ENCODE data around the gene TFEB. TPM values are rescaled to one million over a fixed set of nuclear protein-coding genes. Genes with fewer than 3 reads are reported as not detected.

TFEB gene
- polyA plus RNA-seq, 1 donor = 86.0 TPM

DNA sequence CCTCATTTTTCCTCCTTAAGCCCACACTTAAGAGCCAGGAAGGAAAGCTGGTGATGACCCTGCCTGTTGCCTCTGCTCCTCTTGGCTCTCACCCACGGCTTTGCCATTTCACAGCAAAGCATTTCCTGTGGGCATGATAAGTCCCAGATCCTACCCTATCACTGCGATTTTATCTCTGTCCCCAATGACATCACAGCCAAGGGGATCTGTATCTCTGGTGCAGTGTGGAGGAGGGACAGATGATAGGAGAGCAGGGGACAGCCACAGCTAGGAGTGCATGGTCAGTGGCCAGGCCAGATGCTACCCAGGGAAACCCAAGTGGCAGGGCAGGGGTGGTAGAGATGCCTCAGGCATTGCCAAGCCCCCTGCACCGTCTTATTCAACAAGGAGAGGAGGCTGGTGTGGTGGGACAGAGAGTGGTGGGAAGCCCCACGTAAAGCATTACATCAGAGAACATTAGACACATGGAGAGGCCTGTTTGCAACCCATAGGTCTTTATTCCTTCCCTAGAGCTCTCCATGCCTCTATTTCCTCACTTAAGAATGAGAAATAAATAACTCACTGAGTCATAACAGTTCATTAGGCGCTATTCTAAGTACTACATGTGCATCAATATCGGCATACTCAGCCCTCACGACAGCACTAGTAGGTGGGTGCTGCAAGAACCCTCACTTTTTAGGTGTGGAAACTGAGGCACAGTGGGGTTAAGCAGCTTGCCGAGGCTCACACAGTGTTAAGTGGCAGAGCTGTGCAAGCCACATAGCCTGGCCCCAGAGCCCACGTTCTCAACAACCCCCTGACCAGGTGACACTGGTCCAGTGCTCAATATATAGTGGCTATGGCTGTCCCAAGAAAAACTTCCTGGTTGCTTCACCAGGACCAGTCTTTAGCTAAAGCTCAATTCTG lies 4.6 kb downstream of the TFEB start:
- H3K9me3 ChIP-seq (ENCODE audit: control insufficient read depth, low read depth, low read length) = no peaks in the 10 kb centered on the region
- peak overlapping the region; percentile 78 for H3K4me3 ChIP-seq (ENCODE audit: low read length)
- peaks cover 8% of the 10 kb centered on the region for H3K36me3 ChIP-seq (ENCODE audit: control insufficient read depth, insufficient read depth, low read length)
- H3K27me3 ChIP-seq (ENCODE audit: control insufficient read depth, insufficient read depth, low read length) = no peaks in the 10 kb centered on the region
- H3K27ac ChIP-seq (ENCODE audit: low read length) = peak overlapping the region; percentile 96
- H3K4me1 ChIP-seq (ENCODE audit: control insufficient read depth, insufficient read depth, low read length) = peaks cover 48% of the 10 kb centered on the region
- no CpG with 5 or more reads among the region's 9 CpGs for WGBS (ENCODE audit: insufficient coverage, low lambda C conversion rate)
- DNase-seq = no peak

DNA sequence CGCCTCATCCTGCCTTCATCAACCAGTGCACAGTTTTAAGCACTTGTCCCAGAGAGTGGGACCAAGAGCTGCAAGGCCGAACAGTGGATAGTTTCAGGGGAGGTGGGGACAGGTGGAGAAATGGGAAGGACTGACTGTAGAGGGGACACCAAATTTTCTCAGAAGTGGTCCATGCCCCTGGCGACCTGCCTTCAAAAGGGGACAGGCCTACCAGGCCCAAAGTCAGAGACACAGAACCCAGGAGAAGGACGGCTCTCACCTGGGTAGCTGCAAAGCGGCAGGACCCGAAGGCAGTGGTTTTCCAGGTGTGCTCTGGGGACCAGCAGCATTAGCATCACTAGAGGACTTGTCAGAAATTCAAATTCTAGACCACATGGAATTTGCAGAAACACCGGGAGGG lies 5.8 kb downstream of the TFEB start:
- peaks cover 10% of the 10 kb centered on the region for H3K36me3 ChIP-seq (ENCODE audit: control insufficient read depth, insufficient read depth, low read length)
- H3K4me3 ChIP-seq (ENCODE audit: low read length) = peak overlapping the region; percentile 78
- no peaks in the 10 kb centered on the region for H3K27me3 ChIP-seq (ENCODE audit: control insufficient read depth, insufficient read depth, low read length)
- DNase-seq = no peak
- whole genome bisulfite sequencing (ENCODE audit: insufficient coverage, low lambda C conversion rate) = no CpG with 5 or more reads among the region's 7 CpGs
- H3K27ac ChIP-seq (ENCODE audit: low read length) = peak overlapping the region; percentile 96
- H3K4me1 ChIP-seq (ENCODE audit: control insufficient read depth, insufficient read depth, low read length) = peaks cover 57% of the 10 kb centered on the region
- H3K9me3 ChIP-seq (ENCODE audit: control insufficient read depth, low read depth, low read length) = no peaks in the 10 kb centered on the region

DNA sequence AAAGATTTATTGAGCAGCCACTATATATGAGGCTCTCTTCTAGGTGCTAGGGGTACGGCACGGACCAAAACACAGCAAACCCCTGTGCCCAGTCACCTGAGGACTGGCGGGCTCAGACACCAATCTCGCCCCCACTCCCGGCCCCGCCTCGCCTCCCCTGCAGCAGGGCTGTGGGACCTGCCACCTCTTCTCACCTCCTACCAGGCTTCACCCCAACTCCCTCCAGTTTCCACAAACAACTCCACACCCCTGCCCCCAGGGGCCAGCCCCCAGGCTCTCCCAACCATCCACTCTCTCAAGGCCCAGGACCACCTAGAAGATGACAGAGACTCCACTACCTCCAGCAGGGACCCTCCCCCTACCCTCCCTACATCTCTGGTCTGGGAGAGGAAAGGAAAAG lies 6.5 kb downstream of the TFEB start:
- WGBS (ENCODE audit: insufficient coverage, low lambda C conversion rate) = no CpG with 5 or more reads among the region's 7 CpGs
- Histone ChIP-seq H3K4me3 (ENCODE audit: low read length) (peak overlapping the region; percentile 78), H3K27ac (ENCODE audit: low read length) (peak overlapping the region; percentile 96), H3K36me3 (ENCODE audit: control insufficient read depth, insufficient read depth, low read length) (peaks cover 10% of the 10 kb centered on the region), H3K27me3 (ENCODE audit: control insufficient read depth, insufficient read depth, low read length) (no peaks in the 10 kb centered on the region), H3K9me3 (ENCODE audit: control insufficient read depth, low read depth, low read length) (no peaks in the 10 kb centered on the region), H3K4me1 (ENCODE audit: control insufficient read depth, insufficient read depth, low read length) (peaks cover 64% of the 10 kb centered on the region)
- no peak for DNase-seq

DNA sequence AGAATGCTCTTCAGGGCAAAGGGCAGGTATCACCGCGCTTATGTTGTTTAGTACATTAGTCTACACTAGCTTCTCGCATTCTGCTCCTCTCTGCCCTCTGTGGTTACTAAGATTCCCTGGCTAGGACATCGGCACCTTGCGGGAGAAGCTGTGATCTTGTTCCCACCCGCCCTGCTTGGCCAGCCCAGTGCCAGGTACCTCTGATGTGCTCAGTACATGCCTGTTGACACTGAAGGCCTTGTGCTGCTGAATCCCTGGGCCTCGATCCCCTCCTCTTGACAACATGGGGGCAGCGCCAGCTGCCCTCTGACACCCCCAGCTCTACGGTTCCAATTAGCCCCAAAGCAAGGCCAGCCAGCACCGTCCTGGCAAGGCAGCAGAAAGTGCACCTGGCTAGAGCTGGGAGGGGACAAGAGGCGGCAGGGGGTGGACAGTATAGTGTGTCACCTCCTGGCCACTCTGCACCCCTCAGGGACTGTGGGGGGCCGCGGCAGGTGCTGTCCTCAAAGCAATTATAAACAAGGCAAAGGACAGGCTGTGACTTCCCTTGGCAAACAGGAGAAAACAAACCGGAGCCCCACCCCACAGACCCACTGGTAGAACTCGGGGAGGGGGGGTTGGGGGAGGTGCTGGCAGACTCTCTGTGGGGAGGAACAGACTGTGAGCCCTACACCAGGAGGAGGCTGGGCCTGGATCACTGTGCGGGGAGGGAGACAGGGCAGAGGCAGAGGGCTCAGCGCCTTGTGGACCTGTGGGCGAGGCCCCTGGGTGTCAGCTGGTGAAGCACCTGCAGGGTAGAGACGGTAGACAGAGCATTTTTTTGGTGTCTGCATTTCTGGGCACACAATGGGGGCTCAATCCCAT lies 7.1 kb downstream of the TFEB start:
- peak; percentile 70 to 89 for DNase-seq
- H3K36me3 ChIP-seq (ENCODE audit: control insufficient read depth, insufficient read depth, low read length) = peaks cover 10% of the 10 kb centered on the region
- H3K27ac ChIP-seq (ENCODE audit: low read length) = peak overlapping the region; percentile 96
- no peaks in the 10 kb centered on the region for H3K27me3 ChIP-seq (ENCODE audit: control insufficient read depth, insufficient read depth, low read length)
- H3K4me1 ChIP-seq (ENCODE audit: control insufficient read depth, insufficient read depth, low read length) = peaks cover 69% of the 10 kb centered on the region
- H3K9me3 ChIP-seq (ENCODE audit: control insufficient read depth, low read depth, low read length) = no peaks in the 10 kb centered on the region
- WGBS (ENCODE audit: insufficient coverage, low lambda C conversion rate) = no CpG with 5 or more reads among the region's 19 CpGs
- peak overlapping the region; percentile 78 for H3K4me3 ChIP-seq (ENCODE audit: low read length)

DNA sequence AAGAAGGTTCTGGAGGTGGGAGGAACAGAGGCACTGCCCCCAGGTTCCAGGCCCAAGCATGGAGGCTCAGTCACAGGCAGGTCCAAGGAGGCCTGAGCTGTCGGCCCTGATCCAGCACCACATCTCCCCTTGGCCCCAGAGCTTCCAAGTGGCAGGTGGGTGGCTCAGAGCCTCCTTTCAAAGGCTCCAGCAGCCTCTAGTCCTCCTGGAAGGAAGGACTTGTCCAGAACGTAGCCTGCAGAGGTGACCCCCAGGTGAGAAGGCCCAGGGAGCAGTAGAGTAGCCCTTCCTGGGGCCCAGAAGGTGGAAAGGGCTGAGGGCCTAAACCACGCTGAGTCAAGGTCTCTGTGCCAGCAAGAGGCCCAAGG lies 7.7 kb downstream of the TFEB start:
- Histone ChIP-seq H3K4me1 (ENCODE audit: control insufficient read depth, insufficient read depth, low read length) (peaks cover 72% of the 10 kb centered on the region), H3K9me3 (ENCODE audit: control insufficient read depth, low read depth, low read length) (no peaks in the 10 kb centered on the region), H3K36me3 (ENCODE audit: control insufficient read depth, insufficient read depth, low read length) (peaks cover 13% of the 10 kb centered on the region), H3K4me3 (ENCODE audit: low read length) (no peak overlapping the region), H3K27ac (ENCODE audit: low read length) (peak overlapping the region; percentile 96), H3K27me3 (ENCODE audit: control insufficient read depth, insufficient read depth, low read length) (no peaks in the 10 kb centered on the region)
- no CpG with 5 or more reads among the region's 3 CpGs for WGBS (ENCODE audit: insufficient coverage, low lambda C conversion rate)
- no peak for DNase-seq

DNA sequence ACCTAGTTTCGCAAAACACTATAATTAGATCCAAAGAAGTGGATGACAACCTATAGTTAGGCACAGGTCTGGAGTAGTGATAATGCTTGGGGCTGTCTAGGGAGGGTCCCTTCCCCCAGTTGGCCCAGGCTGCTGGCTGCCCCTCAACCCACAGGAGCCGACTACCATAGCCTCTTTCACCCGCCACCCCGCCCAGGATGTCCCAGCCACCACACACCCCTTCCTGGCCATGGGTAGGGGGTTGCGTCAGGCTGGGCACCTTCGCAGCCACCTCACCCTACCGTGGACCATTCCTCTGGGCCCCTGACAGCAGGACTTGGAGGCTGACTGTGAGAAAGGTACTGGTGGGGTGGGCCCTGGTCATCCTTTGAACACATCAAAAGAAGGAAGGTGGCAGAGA lies 8.5 kb downstream of the TFEB start:
- Histone ChIP-seq H3K27me3 (ENCODE audit: control insufficient read depth, insufficient read depth, low read length) (no peaks in the 10 kb centered on the region), H3K27ac (ENCODE audit: low read length) (peak overlapping the region; percentile 96), H3K4me1 (ENCODE audit: control insufficient read depth, insufficient read depth, low read length) (peaks cover 79% of the 10 kb centered on the region), H3K4me3 (ENCODE audit: low read length) (no peak overlapping the region), H3K36me3 (ENCODE audit: control insufficient read depth, insufficient read depth, low read length) (peaks cover 14% of the 10 kb centered on the region), H3K9me3 (ENCODE audit: control insufficient read depth, low read depth, low read length) (no peaks in the 10 kb centered on the region)
- no peak for DNase-seq
- 67% methylated on average over 1 of the region's 7 CpGs for WGBS (ENCODE audit: insufficient coverage, low lambda C conversion rate)

DNA sequence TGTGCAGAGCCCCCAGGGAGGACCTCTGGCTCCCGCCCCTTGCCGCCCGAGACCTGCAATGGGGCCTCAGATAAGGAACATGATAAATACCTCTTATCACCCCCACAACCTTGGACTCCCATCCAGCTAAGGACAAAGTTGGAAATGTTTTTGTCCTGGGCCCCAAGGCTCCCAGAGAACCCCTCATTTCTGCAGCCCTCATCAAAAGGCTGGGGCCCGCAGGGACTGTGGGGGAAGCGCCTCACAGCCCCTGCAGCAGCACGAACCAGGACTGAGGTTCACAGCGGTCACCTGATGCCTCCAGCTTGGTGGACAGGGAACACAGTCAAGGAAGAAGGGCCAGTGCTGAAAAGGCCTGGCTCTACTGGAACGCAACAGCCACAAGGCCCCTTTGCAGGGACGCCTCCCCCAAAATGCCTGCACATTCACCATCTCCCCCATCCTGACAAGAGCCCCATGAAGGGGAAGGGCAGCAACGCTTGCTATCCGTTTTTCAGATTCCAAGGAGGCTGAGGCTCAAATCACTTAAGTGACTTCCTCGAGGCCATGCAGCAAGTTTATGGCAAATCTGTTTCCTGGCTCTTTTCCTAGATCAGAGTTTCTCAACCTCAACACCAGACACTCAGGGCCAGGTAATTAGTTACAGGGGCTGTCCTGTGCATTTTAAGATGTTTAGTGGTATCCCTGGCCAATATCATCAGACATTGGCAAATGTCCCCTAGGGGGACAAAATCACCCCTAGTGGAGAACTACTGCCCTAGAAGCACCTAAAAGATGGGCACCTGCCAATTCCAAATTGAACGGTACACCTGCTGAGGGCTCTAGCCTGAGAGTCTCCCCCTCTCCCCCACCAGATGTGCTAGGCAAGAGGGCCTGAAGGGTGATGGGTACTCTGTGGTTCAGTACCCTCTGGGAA lies 10.6 kb downstream of the TFEB start:
- Histone ChIP-seq H3K9me3 (ENCODE audit: control insufficient read depth, low read depth, low read length) (no peaks in the 10 kb centered on the region), H3K27ac (ENCODE audit: low read length) (peak overlapping the region; percentile 96), H3K27me3 (ENCODE audit: control insufficient read depth, insufficient read depth, low read length) (no peaks in the 10 kb centered on the region), H3K36me3 (ENCODE audit: control insufficient read depth, insufficient read depth, low read length) (peaks cover 14% of the 10 kb centered on the region), H3K4me1 (ENCODE audit: control insufficient read depth, insufficient read depth, low read length) (peaks cover 87% of the 10 kb centered on the region), H3K4me3 (ENCODE audit: low read length) (no peak overlapping the region)
- WGBS (ENCODE audit: insufficient coverage, low lambda C conversion rate) = no CpG with 5 or more reads among the region's 13 CpGs
- peak; percentile 91 to 97 for DNase-seq

DNA sequence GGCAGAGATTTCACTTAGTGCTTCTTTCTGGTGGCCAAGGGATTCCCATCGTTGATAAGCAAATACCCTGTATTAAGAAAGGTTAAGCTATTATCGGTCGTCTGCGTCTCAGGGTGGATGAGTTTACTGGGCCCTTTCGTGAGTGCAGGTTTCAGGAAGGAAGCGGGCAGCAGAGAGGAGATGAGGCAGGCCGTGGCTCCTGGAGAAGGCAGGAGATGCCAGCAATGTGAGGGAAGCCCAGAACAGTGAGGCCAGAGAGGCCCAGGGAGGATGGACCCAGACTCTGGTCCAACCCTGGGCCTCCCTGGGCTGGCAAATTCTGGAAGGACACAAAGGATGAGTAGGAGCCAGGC lies 11.2 kb downstream of the TFEB start:
- WGBS (ENCODE audit: insufficient coverage, low lambda C conversion rate) = no CpG with 5 or more reads among the region's 7 CpGs
- DNase-seq = no peak
- peaks cover 88% of the 10 kb centered on the region for H3K4me1 ChIP-seq (ENCODE audit: control insufficient read depth, insufficient read depth, low read length)
- no peaks in the 10 kb centered on the region for H3K27me3 ChIP-seq (ENCODE audit: control insufficient read depth, insufficient read depth, low read length)
- H3K9me3 ChIP-seq (ENCODE audit: control insufficient read depth, low read depth, low read length) = no peaks in the 10 kb centered on the region
- H3K4me3 ChIP-seq (ENCODE audit: low read length) = peak overlapping the region; percentile 50
- H3K27ac ChIP-seq (ENCODE audit: low read length) = peak overlapping the region; percentile 96
- peaks cover 11% of the 10 kb centered on the region for H3K36me3 ChIP-seq (ENCODE audit: control insufficient read depth, insufficient read depth, low read length)

DNA sequence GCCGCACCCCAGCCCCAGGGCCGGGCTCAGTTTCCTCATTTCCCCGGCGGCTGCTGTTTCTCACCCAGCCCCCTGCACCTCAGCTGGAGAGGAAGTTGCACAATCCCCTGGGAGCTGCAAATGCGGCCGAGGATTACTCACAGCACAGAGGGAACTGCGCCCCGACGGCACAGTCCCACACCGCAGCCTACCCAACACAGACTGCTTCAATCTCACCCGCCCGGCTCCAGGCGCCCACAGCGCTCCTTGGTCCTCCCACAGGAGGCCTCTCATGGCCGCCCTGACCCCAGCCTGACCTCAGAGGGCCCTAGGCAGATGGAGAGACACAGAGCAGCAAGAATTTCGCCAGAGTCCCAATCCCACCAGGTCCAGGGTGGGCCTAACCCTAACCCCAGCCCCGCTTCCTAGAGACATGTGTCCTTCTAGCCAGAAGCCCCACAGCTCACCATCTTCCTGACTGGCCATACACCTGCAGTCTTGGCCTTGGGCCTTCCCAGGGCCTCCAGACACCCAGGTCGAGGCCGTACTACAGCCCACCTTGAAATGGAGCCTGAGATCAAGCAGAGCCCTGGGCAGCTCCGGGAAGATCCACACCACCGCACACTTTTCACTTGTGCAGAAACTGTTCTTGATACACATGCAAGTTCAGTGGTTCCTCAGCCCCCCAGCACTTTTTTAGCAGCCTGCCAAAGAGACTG lies 11.7 kb downstream of the TFEB start:
- DNase-seq = peak; percentile 90 to 92
- H3K36me3 ChIP-seq (ENCODE audit: control insufficient read depth, insufficient read depth, low read length) = peaks cover 12% of the 10 kb centered on the region
- H3K27me3 ChIP-seq (ENCODE audit: control insufficient read depth, insufficient read depth, low read length) = no peaks in the 10 kb centered on the region
- WGBS (ENCODE audit: insufficient coverage, low lambda C conversion rate) = no CpG with 5 or more reads among the region's 21 CpGs
- peak overlapping the region; percentile 50 for H3K4me3 ChIP-seq (ENCODE audit: low read length)
- H3K9me3 ChIP-seq (ENCODE audit: control insufficient read depth, low read depth, low read length) = no peaks in the 10 kb centered on the region
- H3K4me1 ChIP-seq (ENCODE audit: control insufficient read depth, insufficient read depth, low read length) = peaks cover 88% of the 10 kb centered on the region
- peak overlapping the region; percentile 96 for H3K27ac ChIP-seq (ENCODE audit: low read length)

Data from large intestine (tissue), 3 donors.